NCI-H187 treated with DMSO at 0.1 percent for 48 hours (cell line): Measurements from ENCODE around the gene FAM229A.

Experiments used
- DNase-seq: peaks from one replicate; lab custom pipeline; 2025; lab: John Stamatoyannopoulos, UW

The FAM229A gene

DNA sequence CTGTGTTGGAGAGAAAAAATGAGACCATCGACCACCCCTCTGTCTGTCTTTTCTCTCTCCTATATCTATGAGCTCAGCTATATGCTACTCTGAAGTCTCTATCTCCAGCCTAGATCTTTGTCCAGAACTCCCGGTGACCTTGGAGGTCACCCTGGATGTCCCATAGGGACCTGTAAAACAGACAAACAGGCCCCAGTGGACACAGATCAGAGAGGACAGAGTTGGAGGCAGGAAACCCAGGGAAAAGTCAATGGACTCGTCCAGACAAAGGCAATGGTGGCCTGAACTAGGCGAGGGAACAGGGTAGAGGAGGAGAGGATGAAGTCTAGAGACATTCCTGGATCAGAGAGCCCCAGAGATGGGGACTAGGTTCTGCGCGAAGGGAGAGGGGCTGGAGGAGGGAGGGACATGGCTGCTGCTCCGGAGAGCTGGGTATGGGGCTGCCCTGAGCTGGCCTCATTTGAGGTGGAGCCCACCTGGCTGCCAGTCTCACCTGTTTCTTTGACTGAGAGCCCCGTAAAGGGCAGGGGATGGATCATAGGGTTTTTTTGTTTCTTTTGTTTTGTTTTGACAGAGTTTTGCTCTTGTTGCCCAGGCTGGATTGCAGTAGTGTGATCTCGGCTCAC is 15.6 kb downstream of the FAM229A start:
- DNase-seq = no peak

DNA sequence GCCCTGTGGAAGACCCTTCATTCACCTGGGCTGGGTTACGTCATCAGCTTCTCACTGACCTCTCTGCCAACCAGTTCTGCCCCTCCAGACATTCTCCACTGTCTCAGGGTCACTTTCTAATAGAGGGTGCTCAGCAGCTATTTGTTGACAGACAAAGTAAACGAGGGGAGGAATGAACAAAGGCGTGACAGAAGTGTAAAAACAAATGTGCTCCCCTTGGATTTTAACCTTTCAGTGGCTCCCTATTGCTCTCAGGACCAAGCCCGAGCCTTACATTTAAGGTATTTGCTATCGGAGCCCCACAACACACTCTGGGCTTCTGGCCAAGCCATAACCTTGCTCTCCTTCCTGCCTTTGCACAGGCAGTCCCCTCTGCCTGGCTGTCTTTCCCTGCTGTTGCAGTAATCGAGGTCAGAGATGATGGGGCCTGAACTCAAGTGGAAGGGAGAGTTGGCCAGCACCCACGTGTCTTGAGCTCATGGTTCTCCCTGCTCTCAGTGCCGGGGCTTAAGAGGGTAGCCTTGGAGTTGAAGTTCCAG is 16.9 kb downstream of the FAM229A start:
- DNase-seq = no peak

DNA sequence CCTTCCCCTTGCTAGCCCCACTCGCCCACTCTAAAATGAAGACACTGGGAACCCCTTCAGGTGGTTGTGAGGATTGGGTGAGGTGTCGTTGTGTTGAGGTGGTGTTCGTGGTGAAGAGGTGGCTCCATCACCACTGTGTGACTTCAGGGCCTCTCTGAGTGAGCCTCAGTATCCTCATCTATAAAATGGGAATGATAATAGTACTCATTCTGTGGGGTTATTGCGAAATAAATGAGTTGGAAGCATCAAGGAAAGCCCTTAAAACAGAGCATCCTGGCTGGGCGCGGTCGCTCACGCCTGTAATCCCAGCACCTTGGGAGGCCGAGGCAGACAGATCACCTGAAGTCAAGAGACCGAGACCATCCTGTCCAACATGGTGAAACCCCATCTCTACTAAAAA is 19.6 kb downstream of the FAM229A start:
- no peak for DNase-seq

- DNase-seq = no peak
These were observed 20.3 kb downstream of the FAM229A start for GRCh38 chr1:32341971-32342370.

DNA sequence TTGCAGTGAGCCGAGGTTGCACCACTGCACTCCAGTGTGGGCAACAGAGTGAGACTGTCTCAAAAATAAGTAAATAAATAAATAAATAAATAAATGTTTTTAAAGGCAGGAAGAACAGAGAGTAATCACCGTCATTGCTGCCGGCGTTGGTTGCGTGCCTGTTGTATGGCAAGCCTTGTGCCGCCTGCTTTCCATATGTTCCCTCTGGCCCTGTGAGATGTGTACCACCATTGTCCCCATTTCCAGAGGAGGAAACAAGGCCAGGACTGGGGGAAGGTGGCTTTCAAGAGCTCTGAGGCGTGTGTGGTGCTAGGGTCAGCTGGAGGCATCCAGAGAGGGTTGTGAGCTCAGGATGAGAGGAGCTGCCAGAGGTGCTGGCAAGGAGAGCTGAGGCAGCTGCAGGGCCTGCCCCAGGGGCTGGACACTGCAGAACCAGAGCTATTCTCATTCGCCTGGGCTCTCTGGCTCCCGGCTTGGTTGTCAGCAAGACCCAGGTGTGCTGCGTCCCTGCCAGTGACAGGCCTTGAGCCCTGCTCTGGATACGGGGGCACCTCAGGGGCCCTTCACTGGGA is 21.0 kb downstream of the FAM229A start:
- DNase-seq = no peak

DNA sequence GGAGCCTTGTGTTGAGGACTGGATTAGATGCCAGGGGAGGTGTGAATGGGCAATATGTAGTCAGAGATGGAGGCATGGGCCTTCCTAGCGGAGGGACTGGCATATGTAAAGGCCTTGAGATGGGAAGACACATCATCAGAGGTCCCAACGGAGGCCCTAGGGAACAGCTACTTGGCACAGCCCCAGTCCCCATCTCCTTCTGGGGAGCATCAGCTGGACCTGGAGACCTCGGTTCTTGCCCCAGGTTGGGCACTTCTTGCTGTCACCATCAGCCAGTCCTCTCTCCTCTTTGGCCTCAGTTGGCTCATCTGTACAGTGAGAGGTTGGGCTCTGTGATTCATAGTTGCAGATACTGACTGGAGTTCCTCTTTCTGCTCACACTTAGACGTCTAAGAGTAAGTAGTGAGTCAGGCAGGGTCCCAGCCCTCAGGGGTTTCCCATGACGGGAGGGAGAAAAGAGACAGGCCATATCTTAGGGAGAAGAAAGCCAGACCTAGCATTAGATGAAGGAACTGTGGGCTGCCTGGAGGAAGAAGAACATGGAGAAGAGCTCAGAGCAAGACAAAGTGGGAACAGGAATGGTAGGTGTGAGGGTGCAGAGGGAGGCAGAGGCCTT is 22.8 kb downstream of the FAM229A start:
- DNase-seq = no peak

DNA sequence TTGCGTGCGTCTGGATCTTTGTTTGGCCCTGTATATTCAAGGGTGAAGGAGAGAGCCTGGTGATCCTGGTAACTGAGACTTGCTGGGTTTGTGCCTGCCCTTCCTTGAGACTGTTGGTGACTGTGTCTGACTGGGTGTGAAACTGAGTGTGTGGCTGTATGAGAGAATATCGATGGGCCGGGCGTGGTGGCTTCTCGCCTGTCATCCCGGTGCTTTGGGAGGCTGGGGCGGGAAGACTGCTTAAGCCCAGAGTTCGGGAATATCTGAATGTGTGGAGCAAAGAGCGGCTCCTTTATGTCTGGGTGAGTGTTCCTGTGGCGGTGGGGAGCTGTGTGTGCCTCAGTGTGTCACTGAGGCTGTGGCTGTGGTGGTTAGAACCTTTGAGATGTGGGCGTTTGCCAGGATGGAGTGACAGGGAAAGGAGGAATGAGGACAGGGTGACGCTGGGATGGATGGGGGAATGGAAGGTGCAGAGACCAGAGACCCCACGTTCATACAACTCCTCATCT is 23.6 kb downstream of the FAM229A start:
- DNase-seq = no peak

GRCh38 chr1:32337855-32338636 is 24.2 kb downstream of the FAM229A start:
- DNase-seq = no peak

- no peak for DNase-seq
These were observed 25.2 kb downstream of the FAM229A start for GRCh38 chr1:32336963-32337675.

- no peak for DNase-seq
These were observed 25.7 kb downstream of the FAM229A start for GRCh38 chr1:32336591-32336932.

- DNase-seq = peak; percentile 14
These were observed 26.3 kb downstream of the FAM229A start, which contains the start of gene MARCKSL1 for GRCh38 chr1:32335790-32336590. MARCKSL1 (minus strand) TSS chr1:32336233; CDS start chr1:32336033, 200 bp downstream.

DNA sequence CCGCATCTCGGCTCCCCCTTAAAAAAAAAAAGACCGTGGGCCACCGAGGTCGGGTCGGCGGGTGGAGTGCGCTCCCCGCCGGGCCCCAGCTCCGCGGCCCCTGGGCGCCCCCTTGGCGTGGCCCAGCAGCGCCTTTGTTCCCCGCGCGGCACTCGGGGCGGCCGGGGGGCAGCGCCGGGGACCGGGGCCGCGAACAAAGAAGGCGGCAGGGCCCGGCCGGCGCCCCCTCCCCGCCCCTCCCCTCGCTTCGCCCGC is 26.8 kb downstream of the FAM229A start:
- no peak for DNase-seq

DNA sequence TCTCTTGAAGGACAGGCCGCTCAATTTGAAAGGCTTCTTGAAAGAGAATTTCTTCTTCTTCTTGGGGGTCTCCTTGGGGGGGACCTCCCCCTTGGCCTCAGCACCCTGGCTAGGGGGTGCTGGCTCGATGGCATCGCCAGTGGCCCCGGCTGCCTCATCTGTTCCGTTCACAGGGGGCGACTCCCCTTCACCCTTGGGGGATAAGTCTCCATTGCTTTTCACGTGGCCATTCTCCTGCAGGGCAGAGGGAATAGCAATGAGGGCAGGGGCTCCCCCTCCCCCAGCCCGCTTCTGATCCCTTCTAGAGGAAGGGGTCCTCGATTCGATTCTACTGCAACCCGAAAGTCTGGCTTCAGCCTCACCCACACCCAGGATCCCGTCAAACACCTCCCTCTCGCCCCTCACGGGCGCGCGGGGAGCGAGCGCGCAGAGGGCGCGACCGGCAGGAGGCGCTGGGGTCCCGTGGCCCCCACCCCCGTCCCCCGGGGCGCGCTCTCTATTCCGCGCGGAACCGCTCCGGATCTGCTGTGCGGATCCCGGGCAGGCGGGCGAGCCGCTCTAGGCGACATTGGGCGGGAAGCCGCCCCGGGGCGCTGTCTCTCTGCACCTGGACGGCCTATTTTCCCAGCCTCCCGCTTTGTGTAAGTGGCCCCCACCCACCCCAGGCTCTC is 27.3 kb downstream of the FAM229A start:
- DNase-seq = no peak

GRCh38 chr1:32334274-32334861 is 27.9 kb downstream of the FAM229A start:
- no peak for DNase-seq

GRCh38 chr1:32333251-32333963 is 28.9 kb downstream of the FAM229A start:
- no peak for DNase-seq

DNA sequence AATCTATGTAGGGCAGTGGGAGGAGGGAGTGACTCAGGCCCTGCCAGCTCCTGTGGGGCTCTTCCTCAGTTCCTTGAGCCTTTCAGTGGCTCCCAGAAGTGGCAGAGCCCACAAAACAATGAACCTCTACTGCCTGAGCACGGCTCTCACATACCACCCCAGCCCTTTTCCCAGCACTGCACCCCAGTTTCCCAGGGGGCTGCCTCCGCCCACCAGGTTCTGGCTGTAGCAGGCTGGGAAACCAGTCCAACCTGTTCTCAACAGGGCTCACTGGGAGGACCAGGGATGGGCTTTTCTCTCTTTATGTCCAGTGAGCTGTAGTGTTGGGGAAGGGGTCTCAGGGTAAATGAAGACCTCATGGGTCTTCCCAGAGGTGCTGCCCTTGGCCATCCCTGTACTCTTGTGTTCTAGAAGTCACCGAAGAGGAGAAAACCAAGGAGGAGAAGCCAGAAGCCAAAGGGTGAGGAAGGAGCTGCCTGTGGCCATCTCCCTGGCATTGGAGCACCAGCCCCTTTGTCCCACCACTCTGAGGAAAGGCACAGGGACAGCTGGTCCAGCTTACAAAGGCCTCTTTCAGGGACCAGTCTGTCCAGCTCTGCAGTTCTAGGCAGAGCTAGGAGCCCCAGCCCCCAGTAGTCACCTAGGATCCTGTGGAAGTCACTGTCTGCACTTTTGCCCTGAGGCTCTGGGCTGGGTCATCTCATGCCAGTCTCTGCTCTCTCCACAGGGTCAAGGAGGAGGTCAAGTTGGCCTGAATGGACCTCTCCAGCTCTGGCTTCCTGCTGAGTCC is 29.8 kb downstream of the FAM229A start:
- DNase-seq = no peak

- DNase-seq = no peak
These were observed 30.7 kb downstream of the FAM229A start for GRCh38 chr1:32331549-32331948.

DNA sequence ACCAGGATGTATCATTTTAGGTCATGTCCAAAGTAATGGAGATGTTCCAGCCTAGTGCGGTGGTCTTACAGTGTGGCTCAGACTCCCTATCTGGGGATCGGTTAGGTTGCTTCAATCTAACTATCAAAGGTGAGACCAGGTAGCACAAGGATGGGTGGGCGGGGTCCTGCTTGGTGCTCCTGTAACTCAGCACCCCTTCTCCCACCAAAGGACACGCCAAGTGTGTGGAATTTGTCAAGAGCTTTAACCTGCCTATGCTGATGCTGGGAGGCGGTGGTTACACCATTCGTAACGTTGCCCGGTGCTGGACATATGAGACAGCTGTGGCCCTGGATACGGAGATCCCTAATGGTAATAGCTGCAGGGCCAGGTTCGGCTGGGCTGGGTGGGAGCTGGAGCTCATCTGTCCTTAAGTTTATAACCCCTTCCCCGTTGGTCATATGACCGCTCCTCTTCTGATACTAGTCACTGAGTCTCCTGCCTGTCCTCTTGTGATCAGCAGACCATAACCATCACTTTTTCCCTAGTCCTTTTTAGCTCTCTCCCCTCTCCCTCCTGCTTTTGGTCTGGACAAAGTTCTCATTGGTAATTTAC is 31.6 kb downstream of the FAM229A start:
- DNase-seq = no peak
